Peyer's patch (tissue), 4 donors: ENCODE measurements around the gene ZNF407. TPM values are rescaled to one million over a fixed set of nuclear protein-coding genes. Genes with fewer than 3 reads are reported as not detected.
A peak's percentile ranks its signal among the peaks of the same experiment; 100 is the strongest.

ENCODE experiments used
- DNase-seq, 3 donors: peaks; one replicate each; pipeline ENCODE4 v3.0.0-alpha.2; 2017 to 2019
- H3K27ac ChIP-seq, 4 donors: fragments of 200-600 bp; sonication (generic); one replicate each; pipeline ENCODE4 v1.5.1; 2016 to 2019
- H3K27me3 ChIP-seq, 2 donors: fragments of 200-600 bp; sonication (generic); one replicate each; pipeline ENCODE4 v1.5.1; 2019
- H3K36me3 ChIP-seq, 3 donors: fragments of 200-600 bp; sonication (generic); one replicate each; pipeline ENCODE4 v1.5.1; 2016 to 2019
- H3K4me1 ChIP-seq, 4 donors: fragments of 200-600 bp; sonication (generic); one replicate each; pipeline ENCODE4 v1.5.1; 2016 to 2019
- H3K4me3 ChIP-seq, 4 donors: fragments of 200-600 bp; sonication (generic); 1 replicate in 3 of 4; 2 replicates in 1 of 4; pipeline ENCODE4 v1.5.1; 2016 to 2019; ENCODE audit warnings: mild to moderate bottlenecking in 1 of 4
- H3K9me3 ChIP-seq, 4 donors: fragments of 200-600 bp; sonication (generic); one replicate each; pipeline ENCODE4 v1.5.1; 2016 to 2019; ENCODE audit warnings: mild to moderate bottlenecking in 1 of 4
- CTCF ChIP-seq, 6 experiments: fragments of 450-650 bp in 4 of 6; fragments of 200-600 bp in 2 of 6; sonication (generic) in 1 of 6; IDR thresholded peaks; one replicate each; pipeline ENCODE4 v1.5.1; 2017 to 2019; ENCODE audit warnings: antibody characterized with exemption in 6 of 6, mild to moderate bottlenecking in 3 of 6, moderate library complexity in 1 of 6
- POLR2A ChIP-seq, 2 donors: fragments of 450-650 bp; IDR thresholded peaks; one replicate each; pipeline ENCODE4 v1.5.1; 2017; ENCODE audit warnings: antibody characterized with exemption in 2 of 2, mild to moderate bottlenecking in 2 of 2, moderate library complexity in 2 of 2
- total RNA-seq, 4 donors: library from RNA; depleted of rRNA; stranded (reverse); fragments of >200 nt; gene quantifications; one replicate each; pipeline ENCODE4 v1.1.0, GENCODE V29; 2016

Gene ZNF407
- total RNA-seq, 4 donors from 2014 or later, result 24.0 to 54.5 (median 32.3) TPM

GRCh38 chr18:75087119-75088020 is 489.7 kb downstream of the ZNF407 start:
- Histone ChIP-seq H3K27me3 (no peaks in the 10 kb centered on the region), H3K27ac (no peak overlapping the region), H3K36me3 (no peaks in the 10 kb centered on the region), H3K4me3 (no peak overlapping the region), H3K4me1 (no peaks in the 10 kb centered on the region), H3K9me3 (no peaks in the 10 kb centered on the region)
- no peak for TF ChIP-seq POLR2A (IDR thresholded peaks at IDR 0.05)
- TF ChIP-seq CTCF (IDR thresholded peaks at IDR 0.05), result no peak
- DNase-seq, result peak in 1 of 3 donors; percentile 13

GRCh38 chr18:75088021-75088506 is 490.4 kb downstream of the ZNF407 start:
- TF ChIP-seq POLR2A (IDR thresholded peaks at IDR 0.05), result no peak
- TF ChIP-seq CTCF (IDR thresholded peaks at IDR 0.05), result no peak

GRCh38 chr18:75088622-75089211 is 491.0 kb downstream of the ZNF407 start:
- Histone ChIP-seq H3K9me3 (no peaks in the 10 kb centered on the region), H3K36me3 (no peaks in the 10 kb centered on the region), H3K27ac (no peak overlapping the region), H3K4me3 (no peak overlapping the region), H3K4me1 (no peaks in the 10 kb centered on the region), H3K27me3 (no peaks in the 10 kb centered on the region)
- TF ChIP-seq CTCF (IDR thresholded peaks at IDR 0.05), result no peak
- TF ChIP-seq POLR2A (IDR thresholded peaks at IDR 0.05), result no peak
- peak in 2 of 3 donors; percentile 11 to 34 for DNase-seq

More at GRCh38 chr18:75088021-75088506, 490.4 kb downstream of the ZNF407 start:
- Histone ChIP-seq H3K36me3 (no peaks in the 10 kb centered on the region), H3K27ac (no peak overlapping the region), H3K4me1 (no peaks in the 10 kb centered on the region), H3K9me3 (no peaks in the 10 kb centered on the region), H3K4me3 (no peak overlapping the region), H3K27me3 (no peaks in the 10 kb centered on the region)
- DNase-seq, result peak in 2 of 3 donors; percentile 6 to 22

GRCh38 chr18:75089748-75090327 is 492.2 kb downstream of the ZNF407 start:
- Histone ChIP-seq H3K27me3 (no peaks in the 10 kb centered on the region), H3K9me3 (no peaks in the 10 kb centered on the region), H3K4me1 (no peaks in the 10 kb centered on the region), H3K4me3 (no peak overlapping the region), H3K36me3 (no peaks in the 10 kb centered on the region), H3K27ac (no peak overlapping the region)
- TF ChIP-seq CTCF (IDR thresholded peaks at IDR 0.05) (no peak), POLR2A (IDR thresholded peaks at IDR 0.05) (no peak)
- DNase-seq, result peak in 2 of 3 donors; percentile 12 to 27

GRCh38 chr18:75090336-75090735 is 492.7 kb downstream of the ZNF407 start:
- H3K27ac ChIP-seq, result no peak overlapping the region
- DNase-seq, result peak in 1 of 3 donors; percentile 36
- no peak overlapping the region for H3K4me3 ChIP-seq
- H3K4me1 ChIP-seq, result no peaks in the 10 kb centered on the region
- no peaks in the 10 kb centered on the region for H3K27me3 ChIP-seq
- TF ChIP-seq CTCF (IDR thresholded peaks at IDR 0.05), result no peak
- TF ChIP-seq POLR2A (IDR thresholded peaks at IDR 0.05), result no peak
- no peaks in the 10 kb centered on the region for H3K36me3 ChIP-seq
- H3K9me3 ChIP-seq, result no peaks in the 10 kb centered on the region
